MV-4-11 (cell line): ENCODE measurements around the gene AHNAK.

Source experiments
- DNase-seq: peaks from one replicate; lab custom pipeline; 2025; lab: John Stamatoyannopoulos, UW

The AHNAK gene

DNA sequence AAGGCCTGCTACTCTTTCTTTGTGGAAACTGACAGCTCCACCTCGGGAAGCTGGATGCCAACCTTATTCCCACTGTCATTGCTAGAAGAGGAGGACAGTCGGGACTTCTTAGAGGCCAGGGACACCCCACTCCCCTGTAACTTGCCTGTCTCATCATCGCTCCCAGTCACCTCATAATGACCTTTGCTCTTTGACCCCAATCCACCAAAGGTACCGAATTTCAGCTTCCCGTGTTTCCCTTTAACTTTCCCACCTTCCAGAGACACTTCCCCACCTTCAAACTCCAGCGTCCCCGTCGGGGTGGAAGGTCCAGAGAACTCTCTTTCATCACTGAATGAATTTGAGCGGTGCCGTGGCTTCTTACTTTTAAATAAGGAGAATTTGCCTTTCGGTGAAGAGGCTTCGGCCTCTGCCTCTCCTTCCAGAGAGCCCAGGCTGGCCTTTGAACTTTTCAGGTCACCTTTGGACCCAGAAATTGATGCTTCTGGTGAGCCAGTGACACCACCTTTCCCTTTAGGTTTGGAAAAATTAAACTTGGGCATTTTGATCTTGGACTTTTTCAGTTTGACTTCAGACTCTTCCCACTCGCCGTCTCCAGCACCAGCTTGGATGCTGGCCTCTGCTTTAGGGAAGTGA, 29.8 kb downstream of the AHNAK start:
- DNase-seq = no peak

DNA sequence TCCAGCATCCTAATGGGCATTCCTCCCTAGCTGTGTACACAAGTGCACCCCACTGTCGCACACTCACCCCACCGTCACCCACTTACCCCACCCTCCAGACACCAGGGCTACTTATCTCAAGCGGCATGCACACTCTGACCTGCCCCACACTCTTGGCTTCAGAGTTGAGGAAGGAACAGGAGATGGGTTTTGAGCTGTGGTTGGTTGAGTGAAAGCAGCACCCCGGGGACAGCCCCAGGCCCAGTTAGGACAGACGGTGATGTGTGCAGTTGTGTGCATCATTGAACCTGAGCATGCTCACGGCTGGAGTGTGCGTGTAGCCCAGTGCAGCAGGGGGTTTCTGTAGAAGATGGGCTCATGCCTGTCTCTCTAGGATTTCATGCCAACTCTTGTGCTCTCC, 32.5 kb downstream of the AHNAK start:
- no peak for DNase-seq

GRCh38 chr11:62513626-62514025, 33.0 kb downstream of the AHNAK start:
- DNase-seq = no peak

DNA sequence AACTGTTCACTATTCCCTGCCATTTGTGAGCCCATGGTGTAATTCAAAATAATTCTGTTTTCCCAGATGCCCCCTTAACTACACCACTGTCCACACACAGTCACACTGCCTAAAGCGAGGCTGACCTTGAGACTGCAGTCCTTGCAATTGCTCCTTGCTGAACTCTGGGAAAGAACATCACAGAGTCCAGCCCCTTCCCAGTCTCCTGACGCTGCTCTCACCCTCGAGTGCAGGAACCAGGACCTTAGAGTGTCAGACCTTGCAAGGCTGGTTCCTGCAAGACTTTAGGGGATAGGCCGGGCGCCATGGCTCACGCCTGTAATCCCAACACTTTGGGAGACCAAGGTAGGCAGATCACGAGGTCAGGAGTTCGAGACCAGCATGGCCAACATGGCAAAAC, 33.6 kb downstream of the AHNAK start:
- no peak for DNase-seq

DNA sequence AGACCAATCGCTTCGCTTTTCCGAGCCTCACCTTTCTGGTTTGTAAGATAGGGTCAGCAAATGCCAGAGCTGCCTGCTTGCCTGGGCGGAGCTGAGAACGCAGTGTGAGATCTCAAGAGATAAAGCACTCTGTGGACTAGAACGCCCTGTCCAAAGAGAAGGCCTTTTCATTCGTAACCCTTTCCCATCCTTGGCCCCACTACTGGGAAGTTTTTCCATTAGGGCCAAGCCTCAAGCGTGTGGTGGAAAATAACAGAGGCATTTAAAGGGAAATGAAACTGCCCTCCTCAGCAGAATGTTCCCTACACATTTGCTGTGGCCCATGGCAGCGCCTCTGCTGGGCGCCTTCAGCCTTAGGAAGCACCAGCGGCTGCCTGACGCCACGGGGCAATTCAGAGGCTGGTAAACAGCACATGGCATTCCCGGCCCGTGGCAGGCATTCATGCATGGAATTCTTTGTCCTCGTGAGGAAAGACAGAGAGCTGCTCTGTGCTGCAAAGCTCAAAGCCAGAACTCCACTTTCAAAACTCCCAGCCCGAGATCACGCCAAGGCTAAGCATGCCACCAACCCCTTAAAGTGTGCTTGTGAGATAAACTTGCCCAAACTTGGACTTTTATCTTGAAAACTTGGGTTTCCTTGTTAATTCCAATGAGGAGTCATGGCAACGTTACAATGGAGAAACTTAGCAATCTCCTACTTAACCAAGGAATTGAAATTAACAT, 38.1 kb downstream of the AHNAK start:
- DNase-seq = peak; percentile 85

DNA sequence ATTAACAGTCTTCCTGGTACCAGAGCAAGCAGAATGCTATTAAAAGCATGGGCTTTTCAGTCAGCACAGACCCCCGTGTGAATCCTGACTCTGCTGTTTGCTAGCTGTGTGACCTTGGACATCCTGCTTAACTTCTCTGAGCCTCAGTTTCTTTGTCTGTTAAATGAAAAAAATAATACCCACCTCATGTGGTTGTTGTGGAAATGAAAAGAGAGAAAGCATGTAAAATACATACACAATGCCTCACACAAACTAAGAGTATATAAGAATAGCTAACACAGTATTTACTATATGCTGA, 39.5 kb downstream of the AHNAK start:
- no peak for DNase-seq

GRCh38 chr11:62506413-62507124, 40.0 kb downstream of the AHNAK start:
- DNase-seq = no peak

GRCh38 chr11:62505440-62506091, 41.0 kb downstream of the AHNAK start:
- no peak for DNase-seq

- DNase-seq = no peak
Measured at GRCh38 chr11:62505059-62505439, 41.6 kb downstream of the AHNAK start.

- no peak for DNase-seq
Measured at GRCh38 chr11:62504158-62504973, 42.2 kb downstream of the AHNAK start.

DNA sequence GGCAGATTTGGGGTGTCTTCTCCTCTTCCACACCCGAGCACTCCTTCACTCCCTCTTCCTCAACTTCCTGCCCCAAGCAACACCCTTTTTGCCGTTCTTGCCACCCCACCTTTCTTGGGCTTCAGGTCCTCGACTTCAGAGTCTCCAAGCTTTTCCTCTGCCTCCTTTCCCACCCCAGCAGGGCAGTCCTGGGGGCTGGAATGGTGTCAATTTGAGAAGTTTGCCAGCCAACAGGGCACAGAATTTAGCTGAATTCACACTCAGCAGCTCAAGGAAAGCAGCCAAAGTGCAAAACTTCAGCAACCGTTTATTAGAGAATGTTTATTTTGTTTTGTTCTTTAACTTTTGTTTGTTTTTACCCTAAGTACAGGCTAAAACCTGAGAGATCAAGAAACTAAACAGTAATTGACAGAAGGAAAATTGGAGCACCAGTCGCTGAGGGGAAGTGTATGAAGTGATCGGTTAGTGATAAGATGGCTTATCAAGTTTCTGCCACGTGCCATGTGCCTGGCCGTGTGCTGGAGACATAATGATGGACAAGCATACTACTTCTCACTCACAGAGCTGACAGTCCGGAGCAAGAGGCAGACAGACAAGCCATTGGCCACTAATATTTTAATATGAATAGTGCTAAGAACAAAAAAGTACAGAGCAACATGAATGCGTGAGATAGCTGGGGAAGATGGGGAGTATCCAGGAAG, 44.4 kb downstream of the AHNAK start:
- DNase-seq = no peak

DNA sequence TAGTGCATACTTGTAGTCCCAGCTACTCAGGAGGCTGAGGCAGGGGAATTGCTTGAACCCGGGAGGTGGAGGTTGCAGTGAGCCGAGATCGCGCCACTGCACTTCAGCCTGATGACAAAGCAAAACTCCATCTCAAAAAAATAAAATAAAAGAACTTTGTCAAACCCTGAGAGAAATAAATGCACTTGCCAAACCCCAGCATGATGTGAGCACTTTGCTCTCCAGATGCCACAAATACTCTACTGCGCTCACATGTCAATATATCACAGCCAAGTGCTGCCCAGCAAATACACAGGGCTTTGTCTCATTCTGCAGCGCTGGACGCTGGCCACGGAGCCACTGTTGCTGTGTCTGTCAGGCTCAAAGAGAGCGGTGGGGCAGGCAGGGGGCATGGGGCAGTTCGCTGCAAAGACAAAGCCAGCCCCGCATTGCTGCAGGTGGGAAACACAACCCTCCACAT, 45.1 kb downstream of the AHNAK start:
- DNase-seq = no peak

GRCh38 chr11:62500650-62501030, 46.0 kb downstream of the AHNAK start:
- DNase-seq = no peak

- peak; percentile 45 for DNase-seq
Measured at GRCh38 chr11:62499944-62500649, 46.5 kb downstream of the AHNAK start.

- peak; percentile 31 for DNase-seq
Measured at GRCh38 chr11:62499311-62499943, 47.2 kb downstream of the AHNAK start.

DNA sequence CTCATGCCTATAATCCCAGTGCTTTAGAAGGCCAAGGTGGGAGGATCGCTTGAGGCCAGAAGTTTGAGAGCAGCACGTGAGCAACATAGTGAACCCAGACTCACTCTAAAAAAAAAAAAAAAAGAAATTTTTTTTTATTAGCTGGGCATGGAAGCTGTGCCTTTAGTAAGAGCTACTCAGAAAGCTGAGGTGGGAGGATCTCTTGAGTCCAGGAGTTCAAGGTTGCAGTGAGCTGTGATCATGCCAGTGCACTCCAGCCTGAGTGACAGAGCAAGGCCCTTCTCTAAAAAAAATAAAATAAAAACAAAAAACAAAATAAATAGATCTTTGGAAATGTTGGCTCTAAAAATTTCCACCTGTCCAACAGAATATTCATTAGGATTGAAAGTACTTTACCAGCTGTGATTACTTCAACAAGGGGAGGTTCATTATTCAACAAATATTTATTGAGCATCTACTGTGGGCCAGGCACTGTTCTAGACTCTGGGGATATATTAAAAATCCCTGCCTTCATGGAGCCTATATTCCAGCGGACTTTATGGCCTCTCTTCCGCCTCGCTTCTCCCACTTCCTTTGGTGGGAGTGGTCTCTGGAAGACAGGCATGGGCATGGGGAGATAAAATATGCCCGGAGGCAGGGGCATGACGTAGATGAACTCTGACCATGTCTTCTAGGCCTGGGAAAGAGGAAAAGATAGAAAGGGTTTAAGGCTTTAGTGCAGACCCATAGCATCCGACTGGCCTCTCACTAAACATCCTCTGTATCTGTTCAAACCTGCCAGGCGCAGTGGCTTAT, 47.9 kb downstream of the AHNAK start:
- no peak for DNase-seq

- DNase-seq = no peak
Measured at GRCh38 chr11:62498031-62498430, 48.6 kb downstream of the AHNAK start.

DNA sequence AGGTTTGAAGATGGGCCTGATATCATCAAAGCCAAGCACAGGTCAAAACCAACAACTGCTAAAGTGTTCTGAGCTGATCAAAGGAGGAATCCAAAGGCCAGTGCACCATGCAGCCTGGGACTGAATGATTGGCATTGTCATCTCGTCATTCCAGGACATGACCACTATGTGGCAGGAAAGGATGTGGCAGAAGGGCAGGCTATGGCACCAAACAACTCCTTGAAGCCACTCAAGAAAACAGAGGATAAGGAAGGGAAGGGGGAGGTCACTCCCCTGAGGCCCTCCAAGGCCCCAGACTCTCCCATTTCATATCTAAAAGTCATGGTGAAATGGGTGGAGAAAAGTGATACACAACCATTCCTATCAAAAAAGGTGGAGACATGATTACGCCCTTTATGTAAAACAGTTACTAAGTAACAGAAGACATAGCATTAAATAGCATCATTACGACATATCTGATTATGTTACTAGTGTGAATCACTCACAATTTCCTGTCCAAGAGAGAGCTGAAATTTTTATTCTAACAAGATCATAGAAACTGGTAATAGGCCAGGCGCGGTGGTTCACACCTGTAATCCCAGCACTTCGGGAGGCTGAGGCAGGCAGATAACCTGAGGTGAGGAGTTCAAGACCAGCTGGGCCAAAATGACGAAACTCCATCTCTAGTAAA, 49.3 kb downstream of the AHNAK start:
- peak; percentile 79 for DNase-seq

DNA sequence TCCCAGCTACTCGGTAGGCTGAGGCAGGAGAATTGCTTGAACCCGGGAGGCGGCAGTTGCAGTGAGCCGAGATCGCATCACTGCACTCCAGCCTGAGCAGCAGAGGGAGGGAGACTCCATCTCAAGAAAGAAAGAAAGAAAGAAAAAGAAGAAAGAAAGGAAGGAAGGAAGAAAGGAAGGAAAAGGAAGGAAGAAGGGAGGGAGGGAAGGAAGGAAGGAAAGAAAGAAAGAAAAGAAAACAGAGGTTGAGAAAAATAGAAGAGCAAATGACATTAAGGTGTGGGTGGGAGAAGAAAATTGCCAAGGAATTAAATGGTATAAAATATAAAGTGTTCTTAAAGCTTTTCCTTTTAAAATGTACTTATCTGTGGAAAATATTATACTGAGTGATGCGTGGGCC, 49.9 kb downstream of the AHNAK start:
- DNase-seq = no peak
